Islet precursor cell (in vitro differentiated cells): ENCODE data around the gene TP53.
A peak's percentile ranks its signal among the peaks of the same experiment; 100 is the strongest.
"Not testable (repeated sequence)": the region's sequence is repeated elsewhere in the genome, so short reads cannot be mapped to it uniquely, and the experiment has no call there.

Experiments used
- DNase-seq: peaks from one replicate; pipeline ENCODE4 v3.0.0-alpha.2; 2018

The TP53 gene

DNA sequence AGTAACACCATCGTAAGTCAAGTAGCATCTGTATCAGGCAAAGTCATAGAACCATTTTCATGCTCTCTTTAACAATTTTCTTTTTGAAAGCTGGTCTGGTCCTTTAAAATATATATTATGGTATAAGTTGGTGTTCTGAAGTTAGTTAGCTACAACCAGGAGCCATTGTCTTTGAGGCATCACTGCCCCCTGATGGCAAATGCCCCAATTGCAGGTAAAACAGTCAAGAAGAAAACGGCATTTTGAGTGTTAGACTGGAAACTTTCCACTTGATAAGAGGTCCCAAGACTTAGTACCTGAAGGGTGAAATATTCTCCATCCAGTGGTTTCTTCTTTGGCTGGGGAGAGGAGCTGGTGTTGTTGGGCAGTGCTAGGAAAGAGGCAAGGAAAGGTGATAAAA is 14.1 kb downstream of the TP53 start:
- no peak for DNase-seq

DNA sequence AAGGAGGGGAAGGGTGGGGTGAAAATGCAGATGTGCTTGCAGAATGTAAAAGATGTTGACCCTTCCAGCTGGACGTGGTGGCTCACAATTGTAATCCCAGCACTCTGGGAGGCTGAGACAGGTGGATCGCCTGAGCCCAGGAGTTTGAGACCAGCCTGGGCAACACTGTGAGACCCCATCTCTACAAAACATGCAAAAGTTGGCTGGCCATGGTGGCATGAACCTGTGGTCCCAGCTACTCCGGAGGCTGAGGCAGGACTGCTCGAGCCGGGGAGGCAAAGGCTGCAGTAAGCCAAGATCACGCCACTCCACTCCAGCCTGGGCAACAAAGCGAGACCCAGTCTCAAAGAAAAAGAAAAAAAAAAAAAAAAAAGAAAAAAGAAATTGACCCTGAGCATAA is 18.8 kb downstream of the TP53 start:
- DNase-seq: no peak

DNA sequence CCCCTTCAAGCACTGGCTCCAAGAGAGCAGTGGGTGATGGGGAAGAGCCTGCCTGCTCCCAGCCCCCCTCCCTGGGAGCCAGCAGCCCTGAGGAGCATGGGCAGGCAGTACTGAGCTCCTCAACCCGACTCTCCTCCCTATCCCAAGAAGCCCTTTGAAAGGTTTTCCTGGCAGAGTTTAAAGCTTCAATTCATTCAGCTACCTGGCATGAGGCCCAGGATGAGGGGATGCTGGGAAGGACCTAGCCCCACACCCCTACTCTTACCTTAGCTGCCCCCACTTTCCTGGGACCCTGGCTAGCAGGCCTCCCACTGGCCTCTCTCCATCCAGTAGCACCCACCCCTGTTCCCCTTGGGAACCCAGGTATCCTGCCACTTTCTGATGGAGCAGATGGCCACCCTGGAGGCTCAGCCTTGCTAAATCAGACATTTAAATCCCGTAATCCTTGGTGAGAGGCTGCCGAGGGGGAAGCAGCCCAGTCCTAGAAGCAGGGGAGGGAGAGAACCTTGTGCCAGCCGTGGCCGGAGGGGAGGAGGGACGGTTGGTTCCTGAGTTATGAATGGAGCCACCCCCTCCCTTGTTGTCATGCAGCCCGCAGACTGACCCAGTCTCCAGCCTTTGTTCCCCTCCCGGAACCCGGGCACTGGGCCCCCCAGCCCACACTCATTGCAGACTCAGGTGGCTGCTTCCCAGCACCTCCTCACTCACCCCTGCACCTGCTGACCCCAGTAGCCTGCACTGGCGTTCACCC is 19.5 kb downstream of the TP53 start:
- no peak for DNase-seq

DNA sequence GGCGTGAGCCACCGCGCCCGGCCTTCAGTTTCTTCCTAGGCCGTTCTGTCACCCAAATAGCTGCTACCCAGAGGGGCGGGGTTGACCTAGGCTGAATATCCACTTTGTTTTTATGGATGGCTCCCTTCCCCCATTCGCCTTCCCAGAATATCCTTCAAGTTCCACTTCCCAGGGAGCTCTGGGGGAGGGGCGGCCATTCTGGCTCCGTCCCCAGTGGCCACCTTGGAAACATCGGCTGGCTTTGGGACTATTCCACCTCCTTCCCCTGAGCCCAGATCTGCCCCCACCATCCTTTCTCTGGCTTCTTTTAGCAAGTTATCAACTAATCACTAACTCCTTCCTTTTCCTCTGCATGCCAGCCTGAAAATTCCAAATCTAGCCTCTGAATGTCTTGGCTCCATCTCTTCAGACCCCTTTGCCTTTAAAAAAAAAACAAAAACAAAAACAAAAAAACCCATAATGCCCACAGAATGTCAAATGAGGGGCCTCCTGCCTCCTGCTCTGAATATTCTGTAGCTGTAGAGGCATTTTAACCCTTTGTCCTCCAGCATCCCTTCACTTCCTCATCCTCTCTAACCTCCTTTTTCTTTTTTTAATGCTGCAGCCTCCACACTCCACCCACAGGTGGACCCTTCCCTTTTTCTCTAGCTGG is 30.2 kb downstream of the TP53 start:
- peak; percentile 91 for DNase-seq

DNA sequence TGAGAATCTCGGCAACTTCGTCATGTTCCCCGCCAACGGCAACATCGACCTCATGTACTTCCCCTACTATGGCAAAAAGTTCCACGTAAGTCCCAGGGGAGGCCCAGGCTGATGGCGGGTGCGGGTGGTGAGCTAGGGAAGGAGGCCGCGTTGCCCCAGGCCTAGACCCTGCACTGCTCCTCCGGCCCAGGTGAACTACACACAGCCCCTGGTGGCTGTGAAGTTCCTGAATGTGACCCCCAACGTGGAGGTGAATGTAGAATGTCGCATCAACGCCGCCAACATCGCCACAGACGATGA is 31.8 kb downstream of the TP53 start:
- DNase-seq: no peak

DNA sequence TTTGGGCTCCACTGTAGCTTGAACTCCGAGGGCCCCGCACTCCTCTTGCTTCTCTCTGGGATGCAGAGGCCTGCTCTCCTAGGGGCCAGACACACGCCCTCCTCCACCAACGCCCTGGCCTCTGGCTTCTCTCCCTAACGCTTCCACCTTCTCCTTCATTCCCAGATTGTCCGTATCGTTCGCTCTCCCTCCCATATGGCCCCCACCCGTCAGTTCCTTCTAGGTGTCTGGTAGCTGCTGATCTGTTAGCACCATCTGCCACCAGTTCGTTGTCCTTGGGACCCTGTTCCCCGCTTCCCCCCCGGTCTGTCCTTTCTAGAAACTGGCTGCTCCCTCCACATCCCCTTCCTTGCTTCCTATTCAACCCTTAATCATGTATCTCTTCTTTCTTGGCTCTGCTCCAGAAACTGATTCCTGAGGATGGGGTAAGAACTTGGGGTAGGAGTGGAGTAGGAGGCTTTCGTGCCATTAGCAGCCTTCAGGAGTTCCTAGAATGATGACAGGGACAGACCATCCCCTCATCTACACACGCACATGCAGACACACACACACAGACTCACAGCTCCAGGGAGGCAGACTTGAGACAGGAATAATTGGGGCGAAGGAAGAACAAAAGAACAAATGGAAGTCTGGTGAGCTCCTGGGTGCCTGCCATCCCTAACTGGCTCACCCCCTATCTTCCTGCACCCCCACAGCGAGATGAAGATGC is 32.3 kb downstream of the TP53 start:
- DNase-seq: no peak

DNA sequence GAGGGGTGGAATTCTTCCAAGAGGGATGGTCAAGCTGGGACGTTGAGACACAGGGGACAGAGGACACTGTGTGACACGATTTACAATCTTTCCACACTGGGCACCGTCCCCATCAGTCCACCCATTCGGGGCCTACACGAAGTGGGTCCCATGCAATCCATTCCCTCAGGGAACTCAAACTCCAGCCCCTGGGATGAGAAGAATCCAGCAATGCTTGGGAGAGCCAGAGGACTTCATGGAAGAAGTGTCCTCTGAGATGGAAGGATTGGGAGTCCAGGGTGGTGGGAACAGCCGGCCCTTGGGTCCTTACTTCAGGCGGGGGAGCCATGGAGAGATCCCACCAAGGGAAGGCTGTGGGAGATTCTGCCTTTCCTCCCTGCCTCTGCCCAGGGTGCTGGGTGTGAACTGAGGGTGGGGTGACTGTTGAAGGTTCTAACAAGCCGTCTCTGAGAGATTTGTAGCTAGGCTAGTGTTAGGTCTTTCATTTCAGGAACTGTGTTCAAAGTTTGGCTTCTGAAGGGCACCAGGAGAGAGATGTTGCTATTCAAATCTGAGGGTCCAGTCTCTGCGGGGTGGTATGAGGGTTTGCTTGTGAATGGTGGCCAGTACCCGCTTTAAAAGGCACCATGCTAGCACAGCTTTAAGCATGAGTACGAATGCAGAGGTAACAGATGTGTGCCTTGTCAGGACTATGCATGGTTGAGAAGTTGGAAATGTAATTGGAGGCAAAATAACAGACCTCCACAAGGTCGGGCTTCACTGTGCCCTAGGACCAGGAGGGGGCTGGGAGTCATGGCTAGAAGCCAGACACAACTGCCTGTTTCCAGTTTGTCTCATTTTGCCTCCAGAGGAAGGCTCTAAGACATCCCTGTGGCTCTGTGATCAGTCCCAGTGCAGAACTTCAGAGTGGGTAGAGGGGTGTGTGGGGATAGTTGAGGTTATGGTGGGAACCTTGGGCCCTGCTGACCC is 34.6 kb downstream of the TP53 start:
- DNase-seq: no peak

DNA sequence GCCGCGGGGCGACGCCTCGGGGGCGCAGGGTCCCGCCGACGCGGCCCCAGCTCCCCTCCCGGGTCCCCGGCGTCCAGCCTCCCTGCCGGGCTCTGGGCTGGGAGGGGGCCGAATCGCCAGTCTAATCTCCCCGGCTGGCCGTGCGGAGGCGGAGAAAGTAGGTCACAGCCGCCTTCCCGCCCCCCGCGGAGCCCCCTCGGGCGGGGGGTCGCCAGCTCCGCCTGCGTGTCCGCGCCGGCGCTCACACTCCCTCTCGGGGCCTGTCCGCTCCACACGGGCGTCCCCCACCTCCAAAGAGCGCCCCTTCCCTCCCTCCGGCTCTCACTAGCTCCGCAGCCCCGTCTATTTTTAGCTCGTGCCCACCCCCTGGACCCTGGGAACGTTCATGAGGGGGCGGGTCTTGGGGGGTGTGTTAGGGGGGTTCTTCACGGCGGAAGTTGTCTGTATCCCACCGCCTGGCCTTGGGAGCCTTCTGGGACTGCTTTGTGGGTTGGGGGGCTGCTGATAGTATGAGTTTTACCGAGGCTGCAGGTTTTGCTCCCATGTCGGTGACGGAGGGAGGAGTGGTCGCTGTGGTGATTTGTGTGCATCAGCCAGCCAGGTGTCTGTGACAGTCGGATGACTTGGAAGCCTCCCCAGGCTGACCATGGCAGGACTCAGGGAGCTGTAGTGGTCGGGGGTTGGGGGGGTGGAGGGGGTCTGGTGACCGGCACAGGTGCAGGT is 35.5 kb downstream of the TP53 start:
- no peak for DNase-seq

DNA sequence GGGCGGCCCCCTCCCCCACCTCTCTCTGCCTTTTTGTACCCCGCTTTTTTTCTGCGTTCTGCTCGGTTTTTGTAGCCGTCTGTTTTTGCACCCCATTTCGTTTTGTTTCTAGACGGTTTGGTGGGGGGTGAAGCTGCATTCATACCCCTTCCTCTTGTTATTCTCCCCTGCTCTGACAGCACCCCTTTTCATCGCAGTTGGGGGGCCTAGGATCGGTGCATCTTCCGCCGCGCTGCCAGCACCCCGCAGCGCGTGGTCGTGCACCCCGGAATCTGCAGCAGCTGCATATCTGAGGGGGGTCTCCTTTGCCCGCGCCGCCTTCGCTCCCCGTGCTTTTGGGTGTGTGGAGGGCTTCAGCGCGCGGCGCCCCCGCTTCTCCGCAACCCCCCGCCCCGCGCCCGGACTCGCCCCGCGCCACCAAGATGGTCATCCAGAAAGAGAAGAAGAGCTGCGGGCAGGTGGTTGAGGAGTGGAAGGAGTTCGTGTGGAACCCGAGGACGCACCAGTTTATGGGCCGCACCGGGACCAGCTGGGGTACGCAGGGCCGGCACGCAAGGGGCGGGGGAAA is 36.1 kb downstream of the TP53 start:
- no peak for DNase-seq

DNA sequence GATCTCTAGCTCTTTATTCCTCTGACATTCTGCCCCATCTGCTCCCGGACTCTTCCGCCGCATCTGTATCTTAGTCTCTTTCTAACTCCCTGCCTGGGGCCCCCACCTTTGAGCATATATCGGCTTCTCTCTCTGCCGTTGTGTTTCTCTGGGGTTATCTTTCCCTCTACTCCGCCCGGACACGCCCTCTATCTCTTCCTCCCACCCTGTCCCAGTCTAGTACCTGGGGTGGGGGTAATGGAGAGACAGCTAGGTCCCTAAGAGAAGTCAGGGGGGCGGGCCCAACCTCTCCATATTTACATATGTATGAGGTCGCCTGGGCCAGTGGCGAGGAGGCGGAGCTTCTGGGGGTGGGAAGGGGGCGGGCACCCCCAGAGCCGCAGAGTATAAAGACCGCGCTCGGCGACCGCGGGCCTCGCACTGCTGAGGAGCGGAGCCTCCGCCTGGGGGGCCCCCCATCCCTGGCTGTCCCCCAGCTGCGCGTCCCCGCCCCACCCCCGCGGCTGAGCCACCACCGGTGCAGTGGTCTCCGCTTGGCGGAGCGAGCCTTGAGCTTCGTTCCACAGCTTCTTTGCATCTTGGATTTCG is 36.7 kb downstream of the TP53 start, which contains the start of gene ATP1B2:
Gene ATP1B2 (plus strand): TSS at position 418 of the 588 bp plus-strand sequence. CDS start 593 bp downstream, outside the sequence.
- DNase-seq: peak; percentile 94

DNA sequence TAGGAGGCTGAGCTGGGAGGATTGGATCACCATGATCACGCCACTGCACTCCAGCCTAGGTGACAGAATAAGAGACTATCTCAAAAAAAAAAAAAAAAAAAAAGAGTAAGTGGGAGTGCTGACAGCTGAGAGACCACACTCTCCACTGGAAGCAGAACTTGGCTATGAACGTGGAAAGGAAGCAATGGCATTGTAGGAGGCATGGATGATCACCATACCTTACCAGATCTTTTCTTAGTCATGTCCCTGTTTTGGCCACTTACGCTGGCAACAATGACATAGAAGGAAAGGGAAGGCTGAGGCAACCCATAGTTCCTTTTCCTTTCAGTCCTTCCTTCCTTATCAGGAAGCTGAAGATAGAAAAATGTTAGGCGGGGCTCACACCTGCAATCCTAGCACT is 40.3 kb downstream of the TP53 start:
- no peak for DNase-seq

DNA sequence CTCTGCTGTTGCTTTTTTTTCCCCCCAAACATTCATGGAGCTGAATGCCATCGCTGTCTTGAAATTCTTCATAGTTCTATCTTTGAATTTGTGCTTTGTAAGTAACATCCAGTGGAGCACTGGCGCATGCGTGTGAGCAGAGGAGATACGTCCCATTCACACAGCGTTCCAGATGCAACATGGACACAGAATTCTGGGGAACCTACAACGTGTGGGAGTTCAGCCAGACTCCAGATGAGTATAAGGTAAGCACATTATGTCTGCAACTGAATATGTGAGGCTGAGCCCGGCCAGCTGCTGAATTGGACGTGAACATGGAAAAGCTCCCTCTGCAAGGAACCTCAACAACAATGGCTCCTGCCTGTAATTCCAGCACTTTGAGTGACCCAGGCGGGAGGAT is 40.8 kb downstream of the TP53 start:
- DNase-seq: no peak

DNA sequence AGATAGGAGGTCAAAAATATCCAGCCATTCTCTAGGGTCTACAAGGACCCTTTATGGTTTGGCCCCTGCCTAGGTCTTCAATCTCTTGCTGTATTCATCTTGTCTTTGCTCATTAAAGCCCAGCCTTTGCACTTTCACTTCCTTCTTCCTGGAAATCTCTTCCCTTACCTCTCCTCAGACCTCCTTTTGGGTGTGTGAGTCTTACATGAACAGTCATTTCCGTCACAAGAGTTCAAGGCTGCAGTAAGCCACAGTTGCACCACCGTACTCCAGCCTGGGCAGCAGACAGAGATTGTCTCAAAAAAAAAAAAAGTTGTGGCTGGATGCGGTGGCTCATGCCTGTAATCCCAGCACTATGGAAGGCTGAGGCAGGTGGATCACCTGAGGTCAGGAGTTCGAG is 42.5 kb downstream of the TP53 start:
- DNase-seq: no peak

DNA sequence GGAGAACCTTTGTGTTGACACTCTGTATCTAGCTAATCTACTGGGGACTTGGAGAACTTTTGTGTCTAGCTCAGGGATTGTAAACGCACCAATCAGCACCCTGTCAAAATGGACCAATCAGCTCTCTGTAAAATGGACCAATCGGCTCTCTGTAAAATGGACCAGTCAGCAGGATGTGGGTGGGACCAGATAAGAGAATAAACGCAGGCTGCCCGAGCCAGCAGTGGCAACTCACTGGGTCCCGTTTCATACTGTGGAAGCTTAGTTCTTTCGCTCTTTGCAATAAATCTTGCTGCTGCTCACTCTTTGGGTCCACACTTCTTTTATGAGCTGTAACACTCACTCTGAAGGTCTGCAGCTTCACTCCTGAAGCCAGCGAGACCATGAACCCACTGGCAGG is 45.7 kb downstream of the TP53 start:
- not testable (repeated sequence) for DNase-seq

DNA sequence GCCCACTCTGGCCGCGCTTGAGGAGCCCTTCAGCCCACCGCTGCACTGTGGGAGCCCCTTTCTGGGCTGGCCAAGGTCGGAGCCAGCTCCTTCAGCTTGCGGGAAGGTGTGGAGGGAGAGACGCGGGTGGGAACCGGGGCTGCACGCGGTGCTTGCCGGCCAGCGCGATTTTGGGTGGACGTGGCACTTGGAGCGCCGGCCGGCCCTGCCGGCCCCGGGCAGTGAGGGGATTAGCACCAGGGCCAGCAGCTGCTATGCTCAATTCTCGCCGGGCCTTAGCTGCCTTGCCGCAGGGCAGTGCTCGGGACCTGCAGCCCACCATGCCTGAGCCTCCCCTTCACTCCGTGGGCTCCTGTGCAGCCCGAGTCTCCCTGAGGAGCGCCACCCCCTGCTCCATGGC is 46.5 kb downstream of the TP53 start:
- no peak for DNase-seq

DNA sequence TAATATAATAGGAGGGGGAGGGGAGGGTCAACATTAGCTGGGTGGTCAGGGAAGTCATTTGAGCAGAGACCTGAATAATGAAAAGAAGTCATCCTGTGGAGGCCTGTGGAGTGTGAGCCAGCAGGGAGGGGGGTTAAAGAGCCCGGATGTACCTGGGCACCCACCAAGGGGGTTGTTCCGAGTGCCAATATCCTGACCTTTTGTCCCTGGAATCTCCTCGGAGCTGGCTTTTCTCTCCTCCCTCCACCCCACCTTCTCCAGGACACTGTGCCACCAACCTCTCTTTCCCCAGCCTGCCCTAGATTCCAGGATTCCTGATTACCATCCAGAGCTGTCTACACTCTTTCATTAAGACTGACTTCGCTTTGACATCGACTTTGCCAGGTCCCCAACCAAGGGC is 51.1 kb downstream of the TP53 start:
- DNase-seq: no peak

DNA sequence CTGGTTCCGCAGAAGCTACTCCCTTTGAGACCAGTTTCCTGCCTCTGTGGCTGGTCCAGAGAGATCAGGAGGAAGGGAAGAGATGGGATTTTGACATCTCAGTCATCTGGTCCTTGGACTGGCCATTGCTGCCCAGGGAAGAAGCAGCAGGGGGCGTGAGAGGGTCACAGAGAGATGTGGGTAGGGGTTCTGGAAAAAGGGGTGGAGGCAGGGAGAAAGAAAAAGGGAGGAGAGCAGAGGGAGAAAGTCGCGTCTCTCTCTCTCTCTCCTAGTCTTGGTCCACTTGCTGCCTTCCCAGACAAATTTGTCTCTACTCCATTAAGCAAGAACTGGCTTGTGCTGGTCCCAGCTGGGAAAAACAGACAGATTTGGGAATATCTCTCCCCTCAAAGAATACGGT is 52.9 kb downstream of the TP53 start:
- peak; percentile 92 for DNase-seq

DNA sequence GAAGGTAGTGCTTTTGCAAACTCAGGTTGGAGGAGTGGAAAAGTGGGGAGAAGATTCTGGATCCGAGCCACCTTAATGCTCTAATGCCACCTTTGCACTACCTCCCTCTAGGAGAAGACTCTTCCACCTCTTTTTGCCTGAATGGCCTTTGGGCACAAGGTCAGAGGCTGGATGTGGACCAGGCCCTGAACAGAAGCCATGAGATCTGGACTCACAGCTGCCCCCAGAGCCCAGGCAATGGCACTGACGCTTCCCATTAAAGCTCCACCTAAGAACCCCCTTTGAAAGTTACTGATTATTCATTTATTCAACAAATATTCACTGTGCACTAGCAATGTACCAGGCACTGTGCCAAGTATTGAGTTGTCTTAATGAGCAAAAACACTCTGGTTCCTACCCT is 54.2 kb downstream of the TP53 start:
- no peak for DNase-seq

DNA sequence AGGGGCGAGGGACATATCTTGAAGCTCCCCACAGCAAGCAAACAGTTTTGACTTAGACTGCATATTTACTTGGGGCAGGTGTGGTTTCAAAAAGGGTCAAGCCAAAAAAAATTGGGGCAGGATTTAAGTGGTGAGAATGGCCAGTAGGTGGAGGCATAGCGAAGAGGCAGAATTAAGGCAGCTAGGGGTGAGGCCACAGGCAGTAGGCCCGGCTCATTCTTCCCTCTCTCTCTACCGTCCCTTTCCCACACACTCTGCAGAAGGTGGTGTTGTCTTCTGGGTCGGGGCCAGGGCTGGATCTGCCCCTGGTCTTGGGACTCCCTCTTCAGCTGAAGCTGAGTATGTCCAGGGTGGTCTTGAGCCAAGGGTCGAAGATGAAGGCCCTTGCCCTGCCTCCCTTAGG is 54.8 kb downstream of the TP53 start:
- DNase-seq: peak; percentile 81

DNA sequence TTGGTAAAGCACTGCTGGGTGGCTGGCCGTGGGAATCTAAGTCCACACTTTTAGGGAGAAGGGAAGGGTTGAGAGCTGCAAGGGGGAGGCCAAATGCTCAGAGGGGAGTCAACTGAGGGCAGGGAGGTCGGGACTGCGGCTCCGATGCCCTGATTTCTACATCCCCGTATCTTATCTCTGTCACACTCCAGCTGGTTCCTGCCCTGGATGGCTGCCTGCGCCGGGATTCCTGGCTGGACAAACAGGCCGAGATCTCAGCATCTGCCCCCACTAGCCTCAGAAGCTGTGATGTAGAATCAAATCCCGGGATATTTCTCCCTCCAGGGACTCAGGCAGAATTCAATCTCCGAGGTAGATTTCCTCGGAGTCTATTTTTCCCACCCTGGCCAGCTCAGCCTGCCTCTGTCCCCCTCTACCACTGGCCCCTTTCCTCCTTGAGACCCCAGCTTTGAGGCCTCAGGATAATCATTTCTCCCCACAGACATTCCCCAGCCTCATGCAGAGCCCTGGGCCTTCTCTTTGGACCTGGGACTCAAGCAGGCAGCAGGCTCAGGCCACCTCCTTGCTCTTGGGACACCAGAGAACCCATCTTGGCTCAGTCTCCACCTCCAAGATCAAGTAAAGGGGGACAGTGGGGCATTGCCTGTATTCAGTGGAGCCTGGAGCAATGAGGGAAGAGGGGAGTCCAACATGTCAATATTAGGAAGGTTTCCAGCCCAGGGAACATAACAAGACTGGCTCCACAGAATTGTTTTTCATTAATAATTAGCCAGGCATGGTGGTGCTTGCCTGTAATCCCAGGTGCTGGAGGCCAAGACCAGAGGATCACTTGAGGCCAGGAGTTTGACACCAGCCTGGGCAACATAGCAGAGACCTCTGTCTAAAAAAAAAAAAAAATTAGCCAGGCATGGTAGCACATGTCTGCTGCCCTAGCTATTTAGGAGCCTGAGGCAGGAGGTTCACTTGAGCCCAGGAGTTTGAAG is 55.6 kb downstream of the TP53 start:
- DNase-seq: no peak
